Bladder microvascular endothelial cell (primary cell): ENCODE results near the gene ARHGEF1. TPM values are rescaled to one million over a fixed set of nuclear protein-coding genes. Genes with fewer than 3 reads are reported as not detected.

ENCODE experiments used
- total RNA-seq: library from RNA; depleted of rRNA; stranded (reverse); fragments of >200 nt; gene quantifications from 2 replicates; pipeline ENCODE4 v1.2.3, GENCODE V29; 2014

The ARHGEF1 gene
- total RNA-seq, result 42.9 and 43.9 TPM in 2 replicates

DNA sequence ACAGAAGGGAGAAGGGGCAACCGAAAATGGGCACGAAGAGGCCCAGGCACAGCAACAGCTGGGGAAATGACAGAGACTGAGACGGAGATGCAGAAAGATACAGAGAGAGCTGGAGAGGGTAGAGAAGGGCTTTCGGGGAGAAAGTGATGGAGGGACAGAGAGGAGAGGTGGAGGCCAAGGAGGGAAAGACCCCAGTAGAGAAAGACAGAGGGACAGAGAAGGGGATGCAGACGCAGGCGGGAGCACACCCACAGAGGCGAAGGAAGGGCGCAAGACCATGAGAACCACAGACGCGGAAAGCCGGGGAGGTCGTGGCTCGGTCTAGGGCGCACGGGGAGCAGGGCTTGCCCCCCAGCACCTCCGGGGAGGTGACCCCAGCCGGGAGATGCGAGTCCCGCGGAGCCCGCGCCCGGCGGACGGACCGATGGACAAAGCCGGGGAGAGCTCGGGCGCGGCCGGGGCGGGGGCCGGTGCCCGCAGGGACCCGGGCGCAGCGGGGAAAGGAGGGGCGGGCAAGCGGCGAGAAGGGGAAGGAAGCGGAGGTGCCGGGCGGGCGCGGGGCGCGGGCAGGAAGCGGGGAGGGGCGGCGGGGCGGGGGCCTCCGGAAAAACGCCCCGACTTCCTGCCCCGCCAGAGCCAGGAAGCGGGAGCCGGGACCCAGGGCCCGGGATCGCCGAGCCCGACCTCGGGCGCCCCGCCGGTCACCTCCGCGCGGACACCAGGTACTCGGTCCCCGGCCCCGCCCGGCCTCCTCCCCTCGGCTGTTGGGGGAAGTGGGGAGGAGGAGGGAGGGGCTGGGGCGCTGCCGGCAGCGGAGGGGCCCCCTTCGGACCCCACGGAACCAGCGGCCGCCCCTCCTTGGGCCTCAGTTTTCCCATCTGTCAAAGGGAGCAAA lies at the start of gene ARHGEF1:
Gene ARHGEF1 (plus strand): TSS at position 617 of the 895 bp plus-strand sequence. CDS start 4,899 bp downstream, outside the sequence.

DNA sequence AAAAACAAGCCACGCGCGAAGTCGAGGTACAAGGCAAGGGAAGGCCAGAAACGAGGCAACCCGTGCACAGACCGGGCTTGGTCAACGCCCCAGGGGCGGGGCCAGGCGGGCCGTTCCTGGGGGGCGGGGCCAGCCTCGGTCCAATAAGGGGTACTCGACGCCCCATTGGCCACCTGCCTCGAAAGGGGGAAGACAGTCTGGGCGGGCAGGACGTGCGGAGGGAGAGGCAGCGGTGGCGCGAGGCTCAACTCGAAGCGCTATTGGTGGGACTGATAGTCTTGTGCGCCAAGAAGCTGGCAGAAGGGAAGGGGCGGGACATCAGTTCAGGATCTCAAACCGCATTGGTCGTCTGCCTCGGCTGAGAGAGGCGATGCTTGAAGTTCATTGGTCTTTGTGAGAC lies 38.4 kb upstream of the ARHGEF1 start, which contains the start of gene LYPD4:
Gene LYPD4 (minus strand): TSS at position 83 of the 400 bp plus-strand sequence. CDS start 5,398 bp downstream, outside the sequence.

DNA sequence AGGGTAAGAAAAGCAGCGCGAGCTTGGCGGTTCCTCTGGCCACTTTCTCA lies 38.2 kb upstream of the ARHGEF1 start, which contains the start of gene DMRTC2:
Gene DMRTC2 (plus strand): TSS at position 42 of the 50 bp plus-strand sequence. CDS start 2,387 bp downstream, outside the sequence.

DNA sequence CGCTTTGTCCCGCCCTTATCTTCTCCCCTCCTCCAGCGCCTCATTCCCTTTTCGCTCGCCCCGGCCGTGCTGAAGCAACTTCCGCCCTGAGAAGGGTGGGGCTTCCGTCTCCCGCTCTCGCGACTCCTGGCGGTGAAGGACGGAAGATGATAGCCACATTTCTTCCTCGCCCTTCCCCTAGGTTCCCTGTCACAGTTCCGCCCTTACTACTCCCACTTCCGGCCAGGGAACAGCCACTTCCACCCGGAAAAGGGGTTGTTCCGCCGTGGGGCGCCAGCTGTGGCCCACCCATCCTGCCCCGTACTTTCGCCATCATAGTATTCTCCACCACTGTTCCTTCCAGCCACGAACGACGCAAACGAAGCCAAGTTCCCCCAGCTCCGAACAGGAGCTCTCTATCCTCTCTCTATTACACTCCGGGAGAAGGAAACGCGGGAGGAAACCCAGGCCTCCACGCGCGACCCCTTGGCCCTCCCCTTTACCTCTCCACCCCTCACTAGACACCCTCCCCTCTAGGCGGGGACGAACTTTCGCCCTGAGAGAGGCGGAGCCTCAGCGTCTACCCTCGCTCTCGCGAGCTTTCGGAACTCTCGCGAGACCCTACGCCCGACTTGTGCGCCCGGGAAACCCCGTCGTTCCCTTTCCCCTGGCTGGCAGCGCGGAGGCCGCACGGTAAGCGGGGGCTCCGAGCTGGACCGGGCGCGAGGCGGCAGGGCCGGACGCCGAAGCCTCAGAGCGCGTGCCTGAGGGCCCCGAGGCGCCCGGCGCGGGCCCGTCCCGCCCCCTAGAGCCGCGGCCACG lies 23.2 kb upstream of the ARHGEF1 start, which contains the start of gene RPS19:
Gene RPS19 (plus strand): TSS at position 638 of the 801 bp plus-strand sequence. CDS start 520 bp downstream, outside the sequence.

DNA sequence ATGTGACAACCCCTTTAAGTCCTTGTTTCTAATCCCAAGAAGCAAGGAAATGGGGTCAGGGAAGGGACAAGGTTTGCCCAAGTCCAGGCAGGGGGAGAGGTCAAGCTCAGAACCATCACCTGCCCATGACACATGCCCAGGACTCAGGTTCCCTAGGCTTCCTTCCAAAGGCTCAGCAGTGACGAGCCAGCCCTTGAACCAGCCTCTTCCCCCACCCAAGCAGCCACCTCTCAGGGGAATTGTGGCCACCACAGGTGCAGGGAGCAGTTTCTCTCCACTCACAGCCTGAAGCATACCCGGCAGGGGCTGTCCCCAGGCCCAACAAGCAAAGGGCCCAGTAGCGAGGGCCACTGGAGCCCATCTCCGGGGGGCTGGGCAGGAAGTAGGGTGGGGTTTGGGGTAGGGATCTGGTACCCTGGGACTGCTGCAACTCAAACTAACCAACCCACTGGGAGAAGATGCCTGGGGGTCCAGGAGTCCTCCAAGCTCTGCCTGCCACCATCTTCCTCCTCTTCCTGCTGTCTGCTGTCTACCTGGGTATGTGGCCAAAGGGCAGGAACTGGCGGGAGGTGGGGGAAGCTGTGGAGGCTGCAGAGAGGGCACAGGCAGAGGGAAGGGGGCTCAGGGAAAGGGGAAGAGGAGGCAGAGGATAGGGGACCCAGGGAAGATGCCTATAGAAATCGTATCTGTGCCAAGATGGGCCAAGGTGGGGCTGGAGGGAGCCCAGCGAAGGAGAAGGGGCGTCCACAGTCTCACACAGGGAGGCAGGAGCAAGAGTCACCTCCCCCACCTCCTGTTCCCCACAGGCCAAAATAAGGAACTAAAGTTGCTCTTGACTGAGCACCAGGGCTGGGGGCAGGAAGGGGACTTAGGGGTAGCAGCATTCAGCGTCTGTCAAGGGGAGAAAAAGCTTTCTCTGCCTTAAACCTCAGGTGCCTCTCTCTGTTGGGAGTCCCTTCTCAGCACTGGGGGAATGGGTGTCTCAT lies 5.8 kb upstream of the ARHGEF1 start, which contains the start of gene CD79A:
Gene CD79A (plus strand): TSS at position 433 of the 986 bp plus-strand sequence. CDS start 26 bp downstream, at position 459.

GRCh38 chr19:41928221-41928683 lies 45.3 kb downstream of the ARHGEF1 start, which contains the start of gene ERFL:
Gene ERFL (minus strand): TSS chr19:41928449. CDS start chr19:41912919, 15,530 bp downstream.

Other genes with a start within 250 kb of the ARHGEF1 start
- gene CEACAM7, start 194.9 kb upstream of the ARHGEF1 start, total RNA-seq, result 0.57 TPM in 1 of 2 replicates, not detected in the other
- gene CEACAM5, start 174.6 kb upstream of the ARHGEF1 start, total RNA-seq, result not detected in 2 replicates
- gene CEACAM6, start 127.7 kb upstream of the ARHGEF1 start, total RNA-seq, result not detected in 2 replicates
- gene CEACAM3, start 86.6 kb upstream of the ARHGEF1 start, total RNA-seq, result not detected in 2 replicates
- not detected in 2 replicates for gene LYPD4, start 38.5 kb upstream of the ARHGEF1 start, total RNA-seq
- gene DMRTC2, start 38.1 kb upstream of the ARHGEF1 start, total RNA-seq, result not detected in 2 replicates
- gene RPS19, start 22.9 kb upstream of the ARHGEF1 start, total RNA-seq, result 1,287 and 1,298 TPM in 2 replicates
- gene CD79A, start 5.9 kb upstream of the ARHGEF1 start, total RNA-seq, result not detected in 2 replicates
- not detected in 2 replicates for gene ERFL, start 45.3 kb downstream of the ARHGEF1 start, total RNA-seq
- 141 and 157 TPM in 2 replicates for gene RABAC1, start 76.1 kb downstream of the ARHGEF1 start, total RNA-seq
- under 0.01 TPM in 1 of 2 replicates, not detected in the other for gene ATP1A3, start 111.0 kb downstream of the ARHGEF1 start, total RNA-seq
- gene GRIK5, start 187.0 kb downstream of the ARHGEF1 start, total RNA-seq, result 0.06 TPM in 1 of 2 replicates, not detected in the other
- 8.1 and 16.1 TPM in 2 replicates for gene ZNF574, start 193.0 kb downstream of the ARHGEF1 start, total RNA-seq
- gene POU2F2, start 249.3 kb downstream of the ARHGEF1 start, total RNA-seq, result 0.16 and 1.4 TPM in 2 replicates